ENCODE data around the gene CCDC88B.
A peak's percentile ranks its signal among the peaks of the same experiment; 100 is the strongest.

Gene CCDC88B

DNA sequence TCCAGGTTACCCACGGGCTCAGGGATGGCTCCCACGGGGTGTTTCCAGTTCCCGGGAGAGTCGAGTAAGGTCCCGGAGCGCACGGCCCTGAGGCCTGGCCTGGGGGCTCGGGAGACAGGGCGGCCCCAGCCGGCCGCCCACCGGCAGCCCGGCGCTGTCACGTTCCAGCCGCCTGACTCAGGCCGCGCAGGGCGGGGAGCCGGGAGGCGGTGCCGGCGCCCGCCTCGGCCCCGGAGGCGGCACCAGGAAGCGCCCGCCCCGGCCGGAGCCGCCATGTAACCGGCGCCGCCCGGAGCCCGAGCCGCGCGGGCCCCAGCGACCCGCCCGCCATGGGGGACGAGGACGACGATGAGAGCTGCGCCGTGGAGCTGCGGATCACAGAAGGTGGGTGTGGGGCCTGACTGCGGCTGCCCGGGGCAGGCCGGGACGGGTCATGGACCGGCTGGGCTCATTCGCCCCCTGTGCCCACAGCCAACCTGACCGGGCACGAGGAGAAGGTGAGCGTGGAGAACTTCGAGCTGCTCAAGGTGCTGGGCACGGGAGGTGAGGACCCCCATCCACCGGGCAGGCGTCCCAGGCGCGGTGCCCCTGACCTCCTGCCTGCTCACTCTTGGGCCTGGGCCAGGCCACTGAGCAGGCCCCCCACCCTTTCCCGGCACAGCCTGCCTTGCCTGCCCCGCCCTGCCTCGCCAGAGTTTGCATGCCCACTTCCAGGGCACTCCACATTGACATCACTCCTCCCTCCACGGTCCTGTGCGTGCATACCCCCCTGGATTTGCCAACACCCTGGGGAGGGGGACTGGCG, 19.1 kb downstream of the CCDC88B start, which contains the start of gene RPS6KA4:
Gene RPS6KA4, plus strand, starts transcription at position 256 of the 805 bp plus-strand sequence. Its CDS starts 74 bp downstream, at position 330.
- H4K20me1 ChIP-seq (ENCODE audit: low read depth, low read length): no peaks in the 10 kb centered on the region

DNA sequence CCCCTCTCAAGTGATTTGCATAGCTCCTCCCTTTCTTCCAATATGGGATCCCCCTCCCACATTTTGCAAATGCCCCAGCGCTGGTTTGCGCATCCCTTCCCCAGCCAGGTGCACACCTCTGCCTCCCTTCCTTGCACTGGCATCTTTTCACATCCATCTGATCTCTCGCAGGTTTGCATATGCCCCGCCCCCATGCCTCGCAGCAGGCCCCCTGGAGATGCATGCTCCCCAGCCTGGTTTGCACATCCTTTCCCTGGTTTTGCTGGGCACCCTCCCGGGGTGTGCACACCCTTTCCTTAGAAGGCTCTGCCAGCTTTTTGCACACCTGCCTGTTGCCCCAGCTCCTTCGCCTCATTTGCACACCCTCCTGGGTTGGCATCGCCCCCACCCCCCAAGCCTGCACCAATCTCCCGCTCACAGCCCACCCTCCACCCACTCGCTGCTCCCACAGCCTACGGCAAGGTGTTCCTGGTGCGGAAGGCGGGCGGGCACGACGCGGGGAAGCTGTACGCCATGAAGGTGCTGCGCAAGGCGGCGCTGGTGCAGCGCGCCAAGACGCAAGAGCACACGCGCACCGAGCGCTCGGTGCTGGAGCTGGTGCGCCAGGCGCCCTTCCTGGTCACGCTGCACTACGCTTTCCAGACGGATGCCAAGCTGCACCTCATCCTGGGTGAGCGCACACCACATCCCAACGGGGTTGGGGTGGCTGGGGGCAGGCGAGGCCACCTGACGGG, 19.9 kb downstream of the CCDC88B start:
- no peaks in the 10 kb centered on the region for H3K27me3 ChIP-seq (ENCODE audit: low read length)
- H3K79me2 ChIP-seq (ENCODE audit: insufficient read depth, low read length): no peaks in the 10 kb centered on the region
- peak overlapping the region; percentile 50 for H3K4me3 ChIP-seq (ENCODE audit: insufficient read depth, low read length, poor library complexity, severe bottlenecking)
- H3K36me3 ChIP-seq (ENCODE audit: low read length): no peaks in the 10 kb centered on the region
- TF ChIP-seq, protein P1, sequence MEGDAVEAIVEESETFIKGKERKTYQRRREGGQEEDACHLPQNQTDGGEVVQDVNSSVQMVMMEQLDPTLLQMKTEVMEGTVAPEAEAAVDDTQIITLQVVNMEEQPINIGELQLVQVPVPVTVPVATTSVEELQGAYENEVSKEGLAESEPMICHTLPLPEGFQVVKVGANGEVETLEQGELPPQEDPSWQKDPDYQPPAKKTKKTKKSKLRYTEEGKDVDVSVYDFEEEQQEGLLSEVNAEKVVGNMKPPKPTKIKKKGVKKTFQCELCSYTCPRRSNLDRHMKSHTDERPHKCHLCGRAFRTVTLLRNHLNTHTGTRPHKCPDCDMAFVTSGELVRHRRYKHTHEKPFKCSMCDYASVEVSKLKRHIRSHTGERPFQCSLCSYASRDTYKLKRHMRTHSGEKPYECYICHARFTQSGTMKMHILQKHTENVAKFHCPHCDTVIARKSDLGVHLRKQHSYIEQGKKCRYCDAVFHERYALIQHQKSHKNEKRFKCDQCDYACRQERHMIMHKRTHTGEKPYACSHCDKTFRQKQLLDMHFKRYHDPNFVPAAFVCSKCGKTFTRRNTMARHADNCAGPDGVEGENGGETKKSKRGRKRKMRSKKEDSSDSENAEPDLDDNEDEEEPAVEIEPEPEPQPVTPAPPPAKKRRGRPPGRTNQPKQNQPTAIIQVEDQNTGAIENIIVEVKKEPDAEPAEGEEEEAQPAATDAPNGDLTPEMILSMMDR (IDR thresholded peaks at IDR 0.05; ENCODE audit: insufficient read depth, low read length, poor library complexity, severe bottlenecking): no peak
- no peak for TF ChIP-seq EZH2phosphoT487 (conservative IDR thresholded peaks at IDR 0.05; ENCODE audit: low read length)
- peak overlapping the region; percentile 64 for H3K4me2 ChIP-seq (ENCODE audit: low read depth, low read length, poor library complexity, severe bottlenecking)
- H2AFZ ChIP-seq (ENCODE audit: low read depth, low read length, severe bottlenecking): no peak overlapping the region
- H3F3A ChIP-seq (ENCODE audit: insufficient read depth): no peaks in the 10 kb centered on the region
- H3K9me2 ChIP-seq (replicated peaks; ENCODE audit: insufficient read depth, low read length): no peaks in the 10 kb centered on the region
- H3K27ac ChIP-seq (ENCODE audit: low read depth, low read length): peak overlapping the region; percentile 22; the same call in 1 of the 2 replicates
- H3K9me3 ChIP-seq (ENCODE audit: insufficient read depth, low read length): no peaks in the 10 kb centered on the region
- H4K20me1 ChIP-seq (ENCODE audit: low read depth, low read length): no peaks in the 10 kb centered on the region
- H3K9ac ChIP-seq (ENCODE audit: low read length): peak overlapping the region; percentile 69

More for the DNA sequence above, 19.1 kb downstream of the CCDC88B start, which contains the start of gene RPS6KA4:
- H3K9ac ChIP-seq (ENCODE audit: low read length): peak within 1 kb of the TSS; percentile 69
- no peak for TF ChIP-seq EZH2phosphoT487 (conservative IDR thresholded peaks at IDR 0.05; ENCODE audit: low read length)
- TF ChIP-seq, protein P1 (IDR thresholded peaks at IDR 0.05; ENCODE audit: insufficient read depth, low read length, poor library complexity, severe bottlenecking): no peak
- H3F3A ChIP-seq (ENCODE audit: insufficient read depth): no peaks in the 10 kb centered on the region
- no peaks in the 10 kb centered on the region for H3K9me2 ChIP-seq (replicated peaks; ENCODE audit: insufficient read depth, low read length)
- peak within 1 kb of the TSS; percentile 50 for H3K4me3 ChIP-seq (ENCODE audit: insufficient read depth, low read length, poor library complexity, severe bottlenecking)
- H3K27ac ChIP-seq (ENCODE audit: low read depth, low read length): peak within 1 kb of the TSS; percentile 22; the same call in 1 of the 2 replicates
- no peaks in the 10 kb centered on the region for H3K27me3 ChIP-seq (ENCODE audit: low read length)
- H3K79me2 ChIP-seq (ENCODE audit: insufficient read depth, low read length): no peaks in the 10 kb centered on the region
- H2AFZ ChIP-seq (ENCODE audit: low read depth, low read length, severe bottlenecking): peak within 1 kb of the TSS; percentile 62
- H3K9me3 ChIP-seq (ENCODE audit: insufficient read depth, low read length): no peaks in the 10 kb centered on the region
- H3K36me3 ChIP-seq (ENCODE audit: low read length): no peaks in the 10 kb centered on the region
- H3K4me2 ChIP-seq (ENCODE audit: low read depth, low read length, poor library complexity, severe bottlenecking): peak within 1 kb of the TSS; percentile 64

DNA sequence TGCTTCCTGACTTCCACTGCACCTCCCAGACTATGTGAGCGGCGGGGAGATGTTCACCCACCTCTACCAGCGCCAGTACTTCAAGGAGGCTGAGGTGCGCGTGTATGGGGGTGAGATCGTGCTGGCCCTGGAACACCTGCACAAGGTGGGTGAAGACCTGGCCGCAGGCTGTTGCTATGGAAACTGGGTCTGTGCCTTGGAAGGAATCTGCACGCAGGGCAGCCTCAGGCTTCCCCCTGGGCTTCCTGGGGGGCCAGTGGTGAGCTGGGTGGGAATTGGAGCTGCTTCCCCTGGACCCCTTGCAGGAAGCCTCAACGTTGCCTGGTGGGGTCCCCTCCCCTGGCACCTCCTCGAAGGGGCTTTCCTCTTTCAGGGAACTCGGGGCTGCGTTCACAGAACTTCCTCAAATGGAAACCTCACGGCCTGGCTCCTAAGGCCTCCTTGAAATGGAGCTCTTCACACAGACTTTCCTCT, 20.5 kb downstream of the CCDC88B start:
- Histone ChIP-seq H3K27me3 (ENCODE audit: low read length) (no peaks in the 10 kb centered on the region), H2AFZ (ENCODE audit: low read depth, low read length, severe bottlenecking) (no peak overlapping the region), H4K20me1 (ENCODE audit: low read depth, low read length) (no peaks in the 10 kb centered on the region), H3K9me2 (replicated peaks; ENCODE audit: insufficient read depth, low read length) (no peaks in the 10 kb centered on the region), H3K27ac (ENCODE audit: low read depth, low read length) (no peak overlapping the region), H3K4me2 (ENCODE audit: low read depth, low read length, poor library complexity, severe bottlenecking) (no peak overlapping the region), H3K79me2 (ENCODE audit: insufficient read depth, low read length) (no peaks in the 10 kb centered on the region), H3K9ac (ENCODE audit: low read length) (no peak overlapping the region), H3K36me3 (ENCODE audit: low read length) (no peaks in the 10 kb centered on the region), H3K4me3 (ENCODE audit: insufficient read depth, low read length, poor library complexity, severe bottlenecking) (no peak overlapping the region), H3K9me3 (ENCODE audit: insufficient read depth, low read length) (no peaks in the 10 kb centered on the region), H3F3A (ENCODE audit: insufficient read depth) (no peaks in the 10 kb centered on the region)
- TF ChIP-seq, protein P1 (IDR thresholded peaks at IDR 0.05; ENCODE audit: insufficient read depth, low read length, poor library complexity, severe bottlenecking): no peak
- TF ChIP-seq EZH2phosphoT487 (conservative IDR thresholded peaks at IDR 0.05; ENCODE audit: low read length): no peak

All from SU-DHL-6 (cell line).